IMR-90 (cell line): ENCODE results near the gene ZFTA.

Experiments used
- CEBPB ChIP-seq: IDR thresholded peaks from 2 replicates; pipeline ENCODE4 v1.6.1; 2012; ENCODE audit warnings: low read depth, low read length, improper control_type of control experiment
- CTCF ChIP-seq: conservative IDR thresholded peaks from 2 replicates; pipeline ENCODE4 v1.5.1; 2012; ENCODE audit warnings: mild to moderate bottlenecking, low read depth, low read length, improper control_type of control experiment
- ELK1 ChIP-seq: fragments of 150-350 bp; IDR thresholded peaks from 2 replicates; pipeline ENCODE4 v1.6.1; 2016; ENCODE audit warnings: low read depth, mild to moderate bottlenecking, low read length, moderate library complexity, borderline replicate concordance
- FOS ChIP-seq: fragments of 150-350 bp; IDR thresholded peaks from 2 replicates; pipeline ENCODE4 v1.6.1; 2016; ENCODE audit warnings: low read depth, low read length
- MAFK ChIP-seq: IDR thresholded peaks from 2 replicates; pipeline ENCODE4 v1.6.1; 2012; ENCODE audit warnings: low read depth, low read length, improper control_type of control experiment
- MAZ ChIP-seq: IDR thresholded peaks from 2 replicates; pipeline ENCODE4 v1.6.1; 2012; ENCODE audit warnings: low read depth, mild to moderate bottlenecking, low read length, improper control_type of control experiment, moderate library complexity, borderline replicate concordance
- POLR2A ChIP-seq: IDR thresholded peaks from 2 replicates; pipeline ENCODE4 v1.6.1; 2012; ENCODE audit warnings: mild to moderate bottlenecking, low read depth, low read length
- RAD21 ChIP-seq: IDR thresholded peaks from 2 replicates; pipeline ENCODE4 v1.6.1; 2012; ENCODE audit warnings: low read length, improper control_type of control experiment
- RFX5 ChIP-seq: IDR thresholded peaks from 2 replicates; pipeline ENCODE4 v1.8.0; 2012; ENCODE audit warnings: low read depth, mild to moderate bottlenecking, low read length, moderate library complexity
- SMC3 ChIP-seq: fragments of 150-350 bp; IDR thresholded peaks from 2 replicates; pipeline ENCODE4 v1.6.1; 2016; ENCODE audit warnings: low read depth, mild to moderate bottlenecking, antibody characterized with exemption, low read length, moderate library complexity
- USF2 ChIP-seq: fragments of 150-350 bp; IDR thresholded peaks from 2 replicates; pipeline ENCODE4 v1.6.1; 2017; ENCODE audit warnings: mild to moderate bottlenecking, antibody characterized with exemption, low read length, low read depth

GRCh38 chr11:63761931-63762653 is 6.5 kb downstream of the ZFTA start:
- TF ChIP-seq CTCF (no peak), POLR2A (no peak), CEBPB (no peak), MAZ (no peak), FOS (no peak), SMC3 (no peak), MAFK (no peak), USF2 (no peak), ELK1 (no peak), RFX5 (no peak), RAD21 (no peak)
